Ammon's horn (tissue), 1 donor: ENCODE data around the gene UXS1.
A peak's percentile ranks its signal among the peaks of the same experiment; 100 is the strongest.
"Not testable (repeated sequence)": the region's sequence is repeated elsewhere in the genome, so short reads cannot be mapped to it uniquely, and the experiment has no call there.

Experiments
- DNase-seq: peaks from one replicate; pipeline ENCODE4 v3.0.0-alpha.2; 2016; ENCODE audit warnings: low spot score

UXS1 gene

GRCh38 chr2:106160786-106161261, 33.3 kb downstream of the UXS1 start:
- DNase-seq = peak; percentile 17

GRCh38 chr2:106159866-106160785, 34.0 kb downstream of the UXS1 start:
- DNase-seq = peak; percentile 30

- no peak for DNase-seq
These were observed 35.2 kb downstream of the UXS1 start for GRCh38 chr2:106158871-106159270.

- DNase-seq = no peak
These were observed 36.0 kb downstream of the UXS1 start for GRCh38 chr2:106158131-106158530.

- DNase-seq = no peak
These were observed 36.7 kb downstream of the UXS1 start for GRCh38 chr2:106157416-106157815.

GRCh38 chr2:106156305-106157296, 37.5 kb downstream of the UXS1 start:
- DNase-seq = no peak

GRCh38 chr2:106153781-106154180, 40.3 kb downstream of the UXS1 start:
- no peak for DNase-seq

- no peak for DNase-seq
These were observed 46.4 kb downstream of the UXS1 start for GRCh38 chr2:106147665-106148064.

- no peak for DNase-seq
These were observed 46.9 kb downstream of the UXS1 start for GRCh38 chr2:106147159-106147558.

GRCh38 chr2:106144621-106145331, 49.3 kb downstream of the UXS1 start:
- no peak for DNase-seq

- no peak for DNase-seq
These were observed 50.4 kb downstream of the UXS1 start for GRCh38 chr2:106143495-106144215.

- peak; percentile 50 for DNase-seq
These were observed 51.4 kb downstream of the UXS1 start for GRCh38 chr2:106142683-106143082.

GRCh38 chr2:106140913-106141312, 53.2 kb downstream of the UXS1 start:
- no peak for DNase-seq

- DNase-seq = no peak
These were observed 54.0 kb downstream of the UXS1 start for GRCh38 chr2:106140113-106140512.

GRCh38 chr2:106139238-106139935, 54.7 kb downstream of the UXS1 start:
- DNase-seq = no peak

GRCh38 chr2:106138543-106139237, 55.4 kb downstream of the UXS1 start:
- no peak for DNase-seq

- DNase-seq = no peak
These were observed 56.2 kb downstream of the UXS1 start for GRCh38 chr2:106137731-106138521.

- not testable (repeated sequence) for DNase-seq
These were observed 62.9 kb downstream of the UXS1 start for GRCh38 chr2:106131192-106131591.
